GM21528 (cell line): Measurements from ENCODE around the gene TENT5C.

Experiments
- ATAC-seq: cut with Tn5 transposase; IDR thresholded peaks from one replicate; pipeline ENCODE4 v1.9.1; 2021; ENCODE audit warnings: mild to moderate bottlenecking, moderate library complexity; ENCODE audit not compliant: unreplicated experiment, low FRiP score

The TENT5C gene

GRCh38 chr1:117572546-117572945 lies 33.3 kb upstream of the TENT5C start:
- no peak for ATAC-seq

GRCh38 chr1:117573386-117574023 lies 32.3 kb upstream of the TENT5C start:
- ATAC-seq: no peak

- no peak for ATAC-seq
Measured at GRCh38 chr1:117574161-117574835, 31.6 kb upstream of the TENT5C start.

GRCh38 chr1:117575586-117576225 lies 30.1 kb upstream of the TENT5C start:
- no peak for ATAC-seq

- ATAC-seq: no peak
Measured at GRCh38 chr1:117576236-117576635, 29.6 kb upstream of the TENT5C start.

GRCh38 chr1:117577191-117577885 lies 28.5 kb upstream of the TENT5C start:
- ATAC-seq: no peak

- ATAC-seq: no peak
Measured at GRCh38 chr1:117578466-117578865, 27.4 kb upstream of the TENT5C start.

GRCh38 chr1:117579221-117579906 lies 26.5 kb upstream of the TENT5C start:
- no peak for ATAC-seq

- ATAC-seq: no peak
Measured at GRCh38 chr1:117580436-117580835, 25.4 kb upstream of the TENT5C start.

- ATAC-seq: no peak
Measured at GRCh38 chr1:117580882-117581281, 25.0 kb upstream of the TENT5C start.

GRCh38 chr1:117581391-117581943 lies 24.4 kb upstream of the TENT5C start:
- no peak for ATAC-seq

GRCh38 chr1:117582451-117582850 lies 23.4 kb upstream of the TENT5C start:
- ATAC-seq: no peak

GRCh38 chr1:117583247-117583646 lies 22.6 kb upstream of the TENT5C start:
- ATAC-seq: no peak

- ATAC-seq: no peak
Measured at GRCh38 chr1:117584181-117584580, 21.7 kb upstream of the TENT5C start.

- ATAC-seq: no peak
Measured at GRCh38 chr1:117585086-117585485, 20.8 kb upstream of the TENT5C start.

GRCh38 chr1:117586337-117586736 lies 19.5 kb upstream of the TENT5C start:
- no peak for ATAC-seq

- no peak for ATAC-seq
Measured at GRCh38 chr1:117586747-117587498, 18.9 kb upstream of the TENT5C start.

GRCh38 chr1:117587499-117588356 lies 18.1 kb upstream of the TENT5C start:
- ATAC-seq: no peak

- no peak for ATAC-seq
Measured at GRCh38 chr1:117589544-117589943, 16.3 kb upstream of the TENT5C start.
